Stomach (tissue), 9 donors: ENCODE data around the gene ASXL2. TPM values are rescaled to one million over a fixed set of nuclear protein-coding genes. Genes with fewer than 3 reads are reported as not detected.
"Not testable (repeated sequence)": the region's sequence is repeated elsewhere in the genome, so short reads cannot be mapped to it uniquely, and the experiment has no call there.

Experiments
- DNase-seq, 2 donors: peaks; one replicate each; pipeline versions ENCODE4 v3.0.0 to v3.0.0-alpha.2; 2013 to 2019
- H3K27ac ChIP-seq, 5 donors: fragments of 200-600 bp in 4 of 5; sonication (generic) in 4 of 5; one replicate each; pipeline ENCODE4 v1.5.1; 2013 to 2019; ENCODE audit warnings: mild to moderate bottlenecking in 1 of 5, moderate library complexity in 1 of 5
- H3K27me3 ChIP-seq, 3 donors: fragments of 200-600 bp; sonication (generic); one replicate each; pipeline ENCODE4 v1.5.1; 2017 to 2019; ENCODE audit warnings: mixed run types in 1 of 3
- H3K36me3 ChIP-seq, 4 donors: fragments of 200-600 bp; sonication (generic); 1 replicate in 3 of 4; 2 replicates in 1 of 4; pipeline ENCODE4 v1.5.1; 2016 to 2019
- H3K4me1 ChIP-seq, 4 donors: fragments of 200-600 bp; sonication (generic); one replicate each; pipeline ENCODE4 v1.5.1; 2016 to 2019
- H3K4me3 ChIP-seq, 4 donors: fragments of 200-600 bp; sonication (generic) in 3 of 4; one replicate each; pipeline ENCODE4 v1.5.1; 2016 to 2019; ENCODE audit warnings: mild to moderate bottlenecking in 1 of 4
- H3K9me3 ChIP-seq, 4 donors: fragments of 200-600 bp; sonication (generic); one replicate each; pipeline ENCODE4 v1.5.1; 2016 to 2019
- CTCF ChIP-seq, 7 experiments: fragments of 450-650 bp in 4 of 7; fragments of 200-600 bp in 3 of 7; sonication (generic) in 3 of 7; IDR thresholded peaks; one replicate each; pipeline ENCODE4 v1.5.1; 2016 to 2019; ENCODE audit warnings: antibody characterized with exemption in 7 of 7, control low read depth in 2 of 7, mild to moderate bottlenecking in 1 of 7
- EP300 ChIP-seq: sonication (generic); formaldehyde crosslinking; IDR thresholded peaks from one replicate; pipeline ENCODE4 v1.6.1; 2017; ENCODE audit warnings: antibody characterized with exemption
- POLR2A ChIP-seq, 4 donors: fragments of 450-650 bp; IDR thresholded peaks; one replicate each; pipeline ENCODE4 v1.6.1; 2016; ENCODE audit warnings: antibody characterized with exemption in 4 of 4, control low read depth in 2 of 4, mild to moderate bottlenecking in 1 of 4, moderate library complexity in 1 of 4
- POLR2AphosphoS5 ChIP-seq, 3 donors: sonication (generic); formaldehyde crosslinking; IDR thresholded peaks; one replicate each; pipeline ENCODE4 v1.6.1; 2016; ENCODE audit warnings: antibody characterized with exemption in 3 of 3
- WGBS, 5 donors: extraction: QIAGEN DNeasy Blood & Tissue Kit in 3 of 5; methylation state at CpG; one replicate each; pipeline versions ENCODE4 v1.1.5 to v1.1.7; 2013 to 2018; 5-methylcytosine and 5-hydroxymethylcytosine counted together
- intact Hi-C: fragments of 100-400 bp; cut with DNase I; formaldehyde crosslinking; loops from one replicate; pipeline ENCODE4 v1.15.1; 2023; ENCODE audit warnings: low total_unique reads
- polyA plus RNA-seq, 3 donors: library from polyadenylated mRNA; stranded (reverse); fragments of 200-250 nt; gene quantifications; one replicate each; pipeline ENCODE4 v1.2.3, GENCODE V29; 2013
- total RNA-seq, 5 donors: library from RNA; depleted of rRNA; stranded (reverse); fragments of >200 nt; gene quantifications; one replicate each; pipeline versions ENCODE4 v1.1.0 to v1.2.3, GENCODE V29; 2014 to 2016
- donor health status: healthy with polysubstance abuse.
- donor health status: Bipolar disorder and iron deficiency.
- donor health status: healthy.

Gene ASXL2
- total and polyA plus RNA-seq, 8 donors = 1.6 to 26.5 (median 12.8) TPM

- DNase-seq = no peak
- H3K36me3 ChIP-seq = peaks cover 6 to 19% (median 15%) of the 10 kb centered on the region in 4 donors
- H3K9me3 ChIP-seq = peaks cover 0 to 9% (median 4%) of the 10 kb centered on the region in 4 donors
- H3K27me3 ChIP-seq = no peaks in the 10 kb centered on the region
- TF ChIP-seq CTCF (IDR thresholded peaks at IDR 0.05) (no peak), EP300 (no peak), POLR2AphosphoS5 (IDR thresholded peaks at IDR 0.05) (no peak), POLR2A (IDR thresholded peaks at IDR 0.05) (no peak)
- peaks cover 0 to 16% (median 14%) of the 10 kb centered on the region in 4 donors for H3K4me1 ChIP-seq
- H3K4me3 ChIP-seq = no peak overlapping the region
- 65 to 85% (median 77%) methylated on average over 1 of the region's 1 CpG for WGBS, 5 donors
- H3K27ac ChIP-seq = peak overlapping the region in 1 of 5 donors; percentile 60
- intact Hi-C loops = no loop called here
These were observed 48.9 kb downstream of the ASXL2 start for GRCh38 chr2:25829377-25829704.

GRCh38 chr2:25828532-25829376 is 49.5 kb downstream of the ASXL2 start:
- H3K27ac ChIP-seq, H3K27me3 ChIP-seq, intact Hi-C loops, H3K9me3 ChIP-seq, DNase-seq, H3K4me3 ChIP-seq: not testable (repeated sequence)
- 83 to 93% (median 90%) methylated on average over 7 of the region's 7 CpGs for WGBS, 5 donors
- Histone ChIP-seq H3K4me1 (peaks cover 0 to 16% (median 14%) of the 10 kb centered on the region in 4 donors), H3K36me3 (peaks cover 6 to 15% (median 12%) of the 10 kb centered on the region in 4 donors)

- 81 to 93% (median 90%) methylated on average over 2 of the region's 2 CpGs for WGBS, 5 donors
- no peak for DNase-seq
- Histone ChIP-seq H3K4me3 (no peak overlapping the region), H3K36me3 (no peaks in the 10 kb centered on the region), H3K27me3 (no peaks in the 10 kb centered on the region), H3K4me1 (peaks cover 0 to 27% (median 16%) of the 10 kb centered on the region in 4 donors), H3K27ac (no peak overlapping the region), H3K9me3 (no peaks in the 10 kb centered on the region)
- intact Hi-C loops = no loop called here
- TF ChIP-seq CTCF (IDR thresholded peaks at IDR 0.05) (no peak), EP300 (no peak), POLR2A (IDR thresholded peaks at IDR 0.05) (no peak), POLR2AphosphoS5 (IDR thresholded peaks at IDR 0.05) (no peak)
These were observed 53.0 kb downstream of the ASXL2 start for GRCh38 chr2:25825238-25825637.

GRCh38 chr2:25824718-25825117 is 53.6 kb downstream of the ASXL2 start:
- Histone ChIP-seq H3K9me3 (no peaks in the 10 kb centered on the region), H3K27me3 (no peaks in the 10 kb centered on the region), H3K36me3 (no peaks in the 10 kb centered on the region), H3K27ac (no peak overlapping the region), H3K4me1 (peaks cover 0 to 21% (median 12%) of the 10 kb centered on the region in 4 donors), H3K4me3 (no peak overlapping the region)
- no peak for DNase-seq
- intact Hi-C loops = no loop called here
- TF ChIP-seq POLR2AphosphoS5 (IDR thresholded peaks at IDR 0.05) = no peak
- WGBS, 5 donors = 77 to 92% (median 86%) methylated on average over 1 of the region's 1 CpG

GRCh38 chr2:25824216-25824615 is 54.1 kb downstream of the ASXL2 start:
- 73 to 84% (median 80%) methylated on average over 3 of the region's 3 CpGs for WGBS, 5 donors

More at GRCh38 chr2:25824216-25824615, 54.1 kb downstream of the ASXL2 start:
- TF ChIP-seq POLR2AphosphoS5 (IDR thresholded peaks at IDR 0.05) (no peak), POLR2A (IDR thresholded peaks at IDR 0.05) (no peak), EP300 (no peak), CTCF (IDR thresholded peaks at IDR 0.05) (no peak)
- Histone ChIP-seq H3K27ac (no peak overlapping the region), H3K4me3 (no peak overlapping the region), H3K27me3 (no peaks in the 10 kb centered on the region), H3K36me3 (no peaks in the 10 kb centered on the region), H3K9me3 (no peaks in the 10 kb centered on the region), H3K4me1 (peaks cover 0 to 16% (median 7%) of the 10 kb centered on the region in 4 donors)
- intact Hi-C loops = no loop called here
- DNase-seq = no peak
